GM15510 (cell line): ENCODE data around the gene CAPN9.

Experiments used
- POLR2A ChIP-seq: IDR thresholded peaks from 3 replicates; pipeline ENCODE4 v1.6.1; 2011; ENCODE audit warnings: borderline replicate concordance; ENCODE audit not compliant: insufficient read length; ENCODE audit errors: extremely low read depth

Gene CAPN9

GRCh38 chr1:230772457-230773395 is 25.5 kb downstream of the CAPN9 start:
- no peak for TF ChIP-seq POLR2A

- TF ChIP-seq POLR2A: no peak
Measured at GRCh38 chr1:230773396-230774033, 26.3 kb downstream of the CAPN9 start.

GRCh38 chr1:230778916-230779590 is 31.9 kb downstream of the CAPN9 start:
- TF ChIP-seq POLR2A: no peak

- TF ChIP-seq POLR2A: no peak
Measured at GRCh38 chr1:230781131-230781530, 33.9 kb downstream of the CAPN9 start.

- no peak for TF ChIP-seq POLR2A
Measured at GRCh38 chr1:230781594-230781993, 34.4 kb downstream of the CAPN9 start.

GRCh38 chr1:230784163-230784562 is 37.0 kb downstream of the CAPN9 start:
- TF ChIP-seq POLR2A: no peak

- TF ChIP-seq POLR2A: no peak
Measured at GRCh38 chr1:230785636-230786384, 38.6 kb downstream of the CAPN9 start.

- TF ChIP-seq POLR2A: no peak
Measured at GRCh38 chr1:230786385-230786753, 39.2 kb downstream of the CAPN9 start.

GRCh38 chr1:230787471-230787870 is 40.3 kb downstream of the CAPN9 start:
- no peak for TF ChIP-seq POLR2A

GRCh38 chr1:230788561-230789275 is 41.5 kb downstream of the CAPN9 start:
- no peak for TF ChIP-seq POLR2A

GRCh38 chr1:230790026-230790425 is 42.8 kb downstream of the CAPN9 start:
- TF ChIP-seq POLR2A: no peak

- no peak for TF ChIP-seq POLR2A
Measured at GRCh38 chr1:230791986-230792564, 44.9 kb downstream of the CAPN9 start.

GRCh38 chr1:230792691-230793462 is 45.7 kb downstream of the CAPN9 start:
- TF ChIP-seq POLR2A: no peak
